Measurements from ENCODE around the gene FUT8.

DNA sequence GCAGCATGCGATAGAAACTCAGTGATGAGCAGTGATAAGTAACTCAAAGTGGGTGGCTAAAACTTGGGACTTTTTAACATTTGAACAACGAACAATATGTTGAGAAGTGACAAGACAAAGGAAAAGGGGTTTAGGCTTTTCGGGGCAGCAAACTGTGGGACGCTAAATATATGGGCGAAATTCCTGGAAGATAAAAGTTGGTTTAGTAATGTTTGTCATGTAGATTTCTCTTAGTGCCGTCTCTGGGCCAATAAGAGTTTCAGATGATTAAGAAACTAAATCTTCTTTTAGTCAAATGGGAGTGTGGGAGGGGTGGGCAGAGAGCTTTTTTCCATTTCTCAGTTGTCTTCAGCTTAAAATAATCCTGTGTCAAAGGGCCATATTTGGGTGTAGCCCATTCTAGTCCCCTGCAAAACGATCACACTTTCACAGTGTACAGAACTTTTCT, 41.7 kb upstream of the FUT8 start:
- TF ChIP-seq, protein P1, sequence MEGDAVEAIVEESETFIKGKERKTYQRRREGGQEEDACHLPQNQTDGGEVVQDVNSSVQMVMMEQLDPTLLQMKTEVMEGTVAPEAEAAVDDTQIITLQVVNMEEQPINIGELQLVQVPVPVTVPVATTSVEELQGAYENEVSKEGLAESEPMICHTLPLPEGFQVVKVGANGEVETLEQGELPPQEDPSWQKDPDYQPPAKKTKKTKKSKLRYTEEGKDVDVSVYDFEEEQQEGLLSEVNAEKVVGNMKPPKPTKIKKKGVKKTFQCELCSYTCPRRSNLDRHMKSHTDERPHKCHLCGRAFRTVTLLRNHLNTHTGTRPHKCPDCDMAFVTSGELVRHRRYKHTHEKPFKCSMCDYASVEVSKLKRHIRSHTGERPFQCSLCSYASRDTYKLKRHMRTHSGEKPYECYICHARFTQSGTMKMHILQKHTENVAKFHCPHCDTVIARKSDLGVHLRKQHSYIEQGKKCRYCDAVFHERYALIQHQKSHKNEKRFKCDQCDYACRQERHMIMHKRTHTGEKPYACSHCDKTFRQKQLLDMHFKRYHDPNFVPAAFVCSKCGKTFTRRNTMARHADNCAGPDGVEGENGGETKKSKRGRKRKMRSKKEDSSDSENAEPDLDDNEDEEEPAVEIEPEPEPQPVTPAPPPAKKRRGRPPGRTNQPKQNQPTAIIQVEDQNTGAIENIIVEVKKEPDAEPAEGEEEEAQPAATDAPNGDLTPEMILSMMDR (conservative IDR thresholded peaks at IDR 0.05 in 1 of 2, IDR thresholded peaks at IDR 0.05 in 1 of 2; ENCODE audit: extremely low read depth in 1 of 2, insufficient read depth in 1 of 2, low read depth in 1 of 2, low read length in 2 of 2) = no peak
- TF ChIP-seq EZH2 (IDR thresholded peaks at IDR 0.05; ENCODE audit: borderline replicate concordance, low read length) = no peak

Data from mammary epithelial cell (primary cell).